K562 (cell line): ENCODE results near the gene PIP4K2C. TPM values are rescaled to one million over a fixed set of nuclear protein-coding genes. Genes with fewer than 3 reads are reported as not detected.

Source experiments
- ATAC-seq: fragments of 200-7000 bp; cut with Tn5 transposase; 3 replicates; pipeline ENCODE4 v1.9.1; 2020; ENCODE audit warnings: moderate library complexity
- BruUV-seq: library from RNA; stranded (reverse); fragments of 400-500 nt; replicated peaks from 2 replicates; lab custom pipeline; 2021; lab: Mats Ljungman, UMichigan
- CTCF ChIA-PET: fragments of 300-600 bp; formaldehyde crosslinking; extraction: SDS; loops from one replicate; lab custom pipeline; 2021; ENCODE audit warnings: low intra/inter-chr PET ratio; lab: Yijun Ruan, JAX
- POLR2A ChIA-PET: fragments of 300-600, 350-650 bp; sonication (Branson Sonifier 250); formaldehyde crosslinking; extraction: SDS; loops from one replicate; lab custom pipeline; 2021; ENCODE audit warnings: antibody characterized with exemption, inconsistent platforms; lab: Yijun Ruan, JAX
- DNase-seq, 4 experiments: peaks; one replicate each; pipeline versions ENCODE4 v3.0.0 to v3.0.0-alpha.2; 2011 to 2018; ENCODE audit warnings: low spot score in 3 of 4, mixed read lengths in 3 of 4; ENCODE audit errors: extremely low read depth in 1 of 4
- FAIRE-seq: peaks from 2 replicates; lab custom pipeline; 2011; peaks lifted over from hg19 to GRCh38; lab: Jason Lieb, UNC
- H2AFZ ChIP-seq: 2 replicates; pipeline ENCODE4 v1.6.0; 2011; ENCODE audit warnings: low read depth, low read length, control low read depth, inconsistent platforms
- H3K27ac ChIP-seq: fragments of 200-600 bp; 3 replicates; pipeline ENCODE4 v1.8.0; 2011; ENCODE audit warnings: low read depth, mild to moderate bottlenecking, control low read depth, inconsistent platforms, low read length, moderate library complexity, mixed read lengths; ENCODE audit errors: extremely low read depth
- H3K27me3 ChIP-seq, 2 experiments: fragments of 300-600 bp in 1 of 2; 2 replicates in 1 of 2; 3 replicates in 1 of 2; pipeline versions ENCODE4 v1.6.0 to v1.8.0; 2011; ENCODE audit warnings: inconsistent platforms in 2 of 2, low read length in 2 of 2, mild to moderate bottlenecking in 1 of 2, mixed read lengths in 1 of 2, moderate library complexity in 1 of 2; ENCODE audit not compliant: control insufficient read depth in 2 of 2, insufficient read depth in 2 of 2
- H3K36me3 ChIP-seq: fragments of 300-600 bp; 3 replicates; pipeline ENCODE4 v1.8.0; 2011; ENCODE audit warnings: mild to moderate bottlenecking, low read length, inconsistent platforms; ENCODE audit not compliant: control insufficient read depth, insufficient read depth
- H3K4me1 ChIP-seq, 2 experiments: fragments of 200-600 bp in 1 of 2; replicated peaks in 1 of 2; 2 replicates in 1 of 2; 3 replicates in 1 of 2; pipeline versions ENCODE4 v1.5.1 to v1.8.0; 2011; ENCODE audit warnings: inconsistent platforms in 2 of 2, low read length in 2 of 2, mild to moderate bottlenecking in 1 of 2, mixed read lengths in 1 of 2, moderate library complexity in 1 of 2; ENCODE audit not compliant: control insufficient read depth in 2 of 2, insufficient read depth in 2 of 2
- H3K4me2 ChIP-seq: 2 replicates; pipeline ENCODE4 v1.6.1; 2011; ENCODE audit warnings: low read length, control low read depth, inconsistent platforms, mixed read lengths; ENCODE audit not compliant: insufficient read depth
- H3K4me3 ChIP-seq: fragments of 200-600 bp; sonication (generic), shearing (Covaris generic); 2 replicates; pipeline ENCODE4 v1.5.1; 2016; ENCODE audit warnings: control low read depth, inconsistent platforms
- H3K79me2 ChIP-seq: fragments of 200-600 bp; 3 replicates; pipeline ENCODE4 v1.8.0; 2011; ENCODE audit warnings: low read length, inconsistent platforms; ENCODE audit not compliant: control insufficient read depth, insufficient read depth
- H3K9ac ChIP-seq, 2 experiments: 2 replicates each; pipeline versions ENCODE4 v1.6.0 to v1.6.1; 2011; ENCODE audit warnings: low read depth in 2 of 2, low read length in 2 of 2, control low read depth in 1 of 2, inconsistent platforms in 1 of 2, mild to moderate bottlenecking in 1 of 2, mixed read lengths in 1 of 2; ENCODE audit not compliant: insufficient read depth in 1 of 2
- H3K9me1 ChIP-seq: one replicate; pipeline ENCODE4 v1.6.0; 2011; ENCODE audit warnings: inconsistent platforms, mild to moderate bottlenecking, low read length, moderate library complexity; ENCODE audit not compliant: control insufficient read depth, insufficient read depth
- H3K9me3 ChIP-seq: replicated peaks from 2 replicates; pipeline ENCODE4 v1.5.1; 2011; ENCODE audit warnings: low read depth, low read length, inconsistent platforms; ENCODE audit not compliant: control insufficient read depth, insufficient read depth
- H4K20me1 ChIP-seq: replicated peaks from 2 replicates; pipeline ENCODE4 v1.6.1; 2011; ENCODE audit warnings: low read length, inconsistent platforms, mixed read lengths; ENCODE audit not compliant: control insufficient read depth, insufficient read depth
- CHD4 ChIP-seq: fragments of 200-600 bp; sonication (generic); IDR thresholded peaks from 3 replicates; pipeline ENCODE4 v1.6.1; 2012; ENCODE audit warnings: low read depth, mild to moderate bottlenecking, mixed read lengths, low read length, inconsistent platforms; ENCODE audit not compliant: insufficient read depth, insufficient replicate concordance, poor library complexity, severe bottlenecking
- RBFOX2 ChIP-seq: fragments of 200-400 bp; formaldehyde crosslinking; IDR thresholded peaks from 2 replicates; pipeline ENCODE4 v1.6.1; 2017; ENCODE audit warnings: low read depth, mild to moderate bottlenecking, low read length, moderate library complexity
- TOE1 ChIP-seq, 2 experiments: fragments of 450-650 bp in 1 of 2; sonication (generic) in 1 of 2; formaldehyde crosslinking in 1 of 2; IDR thresholded peaks; 2 replicates each; pipeline versions ENCODE4 v1.7.1 to v1.8.0; 2016 to 2022; ENCODE audit warnings: borderline replicate concordance in 2 of 2, mild to moderate bottlenecking in 2 of 2, antibody characterized with exemption in 1 of 2, inconsistent platforms in 1 of 2, low read depth in 1 of 2, missing genetic modification reagents in 1 of 2, moderate library complexity in 1 of 2
- ZNF165 ChIP-seq: fragments of 250-450 bp; sonication (Bioruptor Pico); IDR thresholded peaks from 2 replicates; pipeline ENCODE4 v1.4.0; 2020; ENCODE audit warnings: borderline replicate concordance
- WGBS: fragments of 100-300 bp; shearing (Covaris generic); methylation state at CpG from one replicate; pipeline ENCODE4 v1.1.6; 2016; ENCODE audit warnings: low coverage, mixed read lengths; ENCODE audit not compliant: insufficient coverage; ENCODE audit errors: missing lambda C conversion rate; 5-methylcytosine and 5-hydroxymethylcytosine counted together
- in situ Hi-C: fragments of 300-500 bp; cut with MboI; formaldehyde crosslinking; loops from 4 replicates; pipeline ENCODE4 v1.15.0; 2018; ENCODE audit warnings: inconsistent platforms, mixed read lengths
- intact Hi-C: fragments of 100-400 bp; cut with micrococcal nuclease; formaldehyde crosslinking; loops from 2 replicates; pipeline ENCODE4 v1.14.2; 2022
- polyA plus RNA-seq, 8 experiments: library from polyadenylated mRNA; depleted of rRNA in 4 of 8; stranded (reverse) in 5 of 8; unstranded in 3 of 8; fragments of >200 nt; fragmentation: Nextera tagmentation in 2 of 8; fragmentation: Illumina TruSeq in 1 of 8; extraction: Ambion mirVana in 2 of 8; extraction: Trizol in 1 of 8; gene quantifications; 2 replicates each; pipeline versions ENCODE4 v1.2.1 to v1.2.3, GENCODE V29; 2011 to 2014; ENCODE audit warnings: inconsistent platforms in 1 of 8, missing spikeins in 1 of 8
- total RNA-seq, 7 experiments: library from RNA; depleted of rRNA in 6 of 7; stranded (reverse); fragments of >200 nt in 6 of 7; fragmentation: Illumina TruSeq in 2 of 7; extraction: Trizol in 2 of 7; gene quantifications; 2 replicates each; pipeline versions ENCODE4 v1.2.1 to v1.2.3, GENCODE V29; 2011 to 2021; ENCODE audit warnings: low replicate concordance in 1 of 7

The PIP4K2C gene
- total and polyA plus RNA-seq, 9 of the 15 experiments (the other 6 are each of a cell fraction or from before 2014, with no cell fraction given), result 9.0 to 41.4 (median 18.3) TPM

DNA sequence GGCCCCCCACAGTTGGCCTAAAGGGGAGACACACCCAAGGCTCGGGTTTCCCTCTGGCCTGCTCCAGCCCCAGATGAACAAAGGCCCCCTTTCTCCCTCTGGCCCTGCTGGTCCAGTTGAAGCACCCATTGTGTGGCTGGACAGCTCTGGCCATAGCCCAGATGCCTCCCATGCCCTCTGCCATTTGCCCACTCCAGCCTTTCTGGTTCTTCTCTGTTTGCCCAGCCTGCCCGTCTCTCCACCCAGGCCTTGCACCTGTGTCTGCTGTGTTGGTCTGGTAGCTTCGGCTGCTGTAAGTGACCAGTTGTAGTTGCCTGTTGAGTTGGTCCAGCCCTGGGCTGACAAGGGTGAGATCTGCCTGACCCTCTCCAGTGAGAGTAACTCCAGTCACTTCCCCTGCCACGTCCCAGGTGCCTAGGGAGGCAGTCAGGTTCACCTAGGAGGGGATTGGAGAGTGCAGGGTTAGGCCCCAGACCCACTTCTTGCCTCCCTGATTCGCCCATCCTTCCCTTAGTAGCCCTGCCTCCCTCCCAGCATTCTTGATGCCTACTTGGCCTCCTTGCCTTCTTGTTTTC, 39.0 kb downstream of the PIP4K2C start:
- in situ Hi-C loops (loop anchor here (5.0 kb wide), 2 partner anchors 62 to 102 kb away; partner anchors contain the start of gene OS9), intact Hi-C loops (no loop called here)
- POLR2A ChIA-PET, result interaction anchor here (0.6 to 2.1 kb wide), 5 partner anchors 16 to 176 kb away, joined by 3 to 5 read pairs (median 4); partner anchors contain the start of gene DDIT3
- FAIRE-seq (no peak), ATAC-seq (no peak), DNase-seq (no peak)
- no peaks in the 10 kb centered on the region for H3K27me3 ChIP-seq
- TF ChIP-seq ZNF165 (CRISPR knock-in tag) (no peak), TOE1 (IDR thresholded peaks at IDR 0.05; ENCODE audit: borderline replicate concordance) (no peak), TOE1 (CRISPR knock-in tag; IDR thresholded peaks at IDR 0.05; ENCODE audit: borderline replicate concordance, low read depth) (no peak), CHD4 (no peak), RBFOX2 (0 out of 2 replicates have a peak, but pooled peaks have one; percentile 20)
- H3K9me3 ChIP-seq, result no peaks in the 10 kb centered on the region
- no peak overlapping the region for H3K27ac ChIP-seq
- 0 out of 4 replicates have a peak overlapping the region, but pooled peaks of 1 of the 2 experiments have one; percentile 48 for H3K9ac ChIP-seq
- H3K79me2 ChIP-seq, result 0 out of 3 replicates have a peak, but pooled peaks cover 5% of the 10 kb centered on the region
- H3K4me2 ChIP-seq, result no peak overlapping the region
- CTCF ChIA-PET, result no interaction called here
- no TSS peak for BruUV-seq
- H3K9me1 ChIP-seq, result no peaks in the 10 kb centered on the region
- no peak overlapping the region for H2AFZ ChIP-seq
- H3K36me3 ChIP-seq, result peaks cover 46% of the 10 kb centered on the region; the same call in 2 of the 3 replicates
- H3K4me3 ChIP-seq, result no peak overlapping the region
- peaks cover 0 to 34% of the 10 kb centered on the region in 2 experiments; a peak in 3 of 5 replicates for H3K4me1 ChIP-seq
- 82% methylated on average over 5 of the region's 5 CpGs for WGBS
- H4K20me1 ChIP-seq, result no peaks in the 10 kb centered on the region
